Smooth muscle cell (in vitro differentiated cells): ENCODE measurements around the gene HMGCLL1. TPM values are rescaled to one million over a fixed set of nuclear protein-coding genes. Genes with fewer than 3 reads are reported as not detected.

Source experiments
- DNase-seq: peaks from one replicate; lab custom pipeline; 2025; ENCODE audit not compliant: unreplicated experiment; lab: John Stamatoyannopoulos, UW
- H2AFZ ChIP-seq: fragments of 200-600 bp; sonication (generic); 2 replicates; pipeline ENCODE4 v1.6.0; 2016; ENCODE audit warnings: antibody characterized with exemption, low read depth, mild to moderate bottlenecking
- H3F3A ChIP-seq: fragments of 200-600 bp; sonication (generic); 2 replicates; pipeline ENCODE4 v1.6.0; 2017; ENCODE audit warnings: antibody characterized with exemption, low read depth
- H3K27ac ChIP-seq: fragments of 200-600 bp; sonication (generic); 2 replicates; pipeline ENCODE4 v1.5.1; 2016; ENCODE audit warnings: low read depth, mild to moderate bottlenecking
- H3K27me3 ChIP-seq: fragments of 200-600 bp; sonication (generic); 2 replicates; pipeline ENCODE4 v1.6.1; 2016; ENCODE audit warnings: low read depth, mild to moderate bottlenecking
- H3K36me3 ChIP-seq: fragments of 200-600 bp; sonication (generic); 2 replicates; pipeline ENCODE4 v1.5.1; 2016; ENCODE audit warnings: low read depth
- H3K4me1 ChIP-seq: fragments of 200-600 bp; sonication (generic); 2 replicates; pipeline ENCODE4 v1.5.1; 2016; ENCODE audit warnings: low read depth
- H3K4me2 ChIP-seq: fragments of 200-600 bp; sonication (generic); 2 replicates; pipeline ENCODE4 v1.6.0; 2016; ENCODE audit warnings: mild to moderate bottlenecking
- H3K4me3 ChIP-seq: fragments of 200-600 bp; sonication (generic); 2 replicates; pipeline ENCODE4 v1.5.1; 2016; ENCODE audit warnings: mild to moderate bottlenecking
- H3K79me2 ChIP-seq: fragments of 200-600 bp; sonication (generic); 2 replicates; pipeline ENCODE4 v1.6.0; 2016; ENCODE audit warnings: low read depth, mild to moderate bottlenecking
- H3K9ac ChIP-seq: fragments of 200-600 bp; sonication (generic); 2 replicates; pipeline ENCODE4 v1.6.0; 2016; ENCODE audit warnings: low read depth
- H3K9me3 ChIP-seq: fragments of 200-600 bp; sonication (generic); replicated peaks from 2 replicates; pipeline ENCODE4 v1.5.1; 2016; ENCODE audit warnings: low read depth
- H4K20me1 ChIP-seq: fragments of 200-600 bp; sonication (generic); 2 replicates; pipeline ENCODE4 v1.6.0; 2016; ENCODE audit warnings: low read depth
- WGBS: methylation state at CpG from one replicate; pipeline ENCODE4 v1.1.7; 2016; ENCODE audit warnings: low lambda C conversion rate; 5-methylcytosine and 5-hydroxymethylcytosine counted together
- polyA plus RNA-seq: library from polyadenylated mRNA; unstranded; fragments of >200 nt; fragmentation: Nextera tagmentation; extraction: Ambion mirVana; gene quantifications from 2 replicates; pipeline ENCODE4 v1.2.1, GENCODE V29; 2016
- total RNA-seq: library from RNA; depleted of rRNA; stranded (reverse); fragments of >200 nt; gene quantifications from 2 replicates; pipeline ENCODE4 v1.2.3, GENCODE V29; 2014
- TF ChIP-seq, protein P1 (sequence below): fragments of 200-600 bp; sonication (generic); IDR thresholded peaks from 2 replicates; pipeline ENCODE4 v1.5.1; 2017; ENCODE audit warnings: borderline replicate concordance, mild to moderate bottlenecking, antibody characterized with exemption; ENCODE audit not compliant: insufficient read depth, poor library complexity, severe bottlenecking

Gene HMGCLL1
- total and polyA plus RNA-seq, 2 experiments from 2014 or later, result not detected

DNA sequence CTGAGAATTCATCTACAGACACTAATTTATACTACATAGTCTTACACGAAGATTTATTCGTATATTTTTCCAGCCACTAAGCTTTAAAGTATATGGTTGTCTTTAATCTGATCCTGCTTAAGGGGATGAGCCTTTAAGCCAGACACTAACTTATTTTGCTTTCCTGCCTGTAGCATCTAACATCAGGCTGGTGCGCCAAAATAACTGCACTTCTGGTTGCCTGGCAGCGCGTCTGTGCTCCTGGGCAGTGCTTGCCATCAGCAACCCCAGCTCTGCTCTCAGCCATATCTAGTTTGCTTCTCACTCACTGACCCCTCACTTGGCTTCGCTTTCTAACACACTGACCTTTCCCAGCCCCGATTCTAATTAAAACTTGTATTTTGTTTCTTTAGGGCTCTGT is 21.8 kb downstream of the HMGCLL1 start:
- DNase-seq, result no peak
- Histone ChIP-seq H3K4me3 (no peak overlapping the region), H3K9me3 (no peaks in the 10 kb centered on the region), H3K4me1 (no peaks in the 10 kb centered on the region), H2AFZ (no peak overlapping the region), H3K27ac (no peak overlapping the region), H3K4me2 (no peak overlapping the region), H4K20me1 (no peaks in the 10 kb centered on the region), H3K36me3 (no peaks in the 10 kb centered on the region), H3K79me2 (no peaks in the 10 kb centered on the region), H3K27me3 (peaks cover 21% of the 10 kb centered on the region), H3K9ac (no peak overlapping the region), H3F3A (no peaks in the 10 kb centered on the region)
- TF ChIP-seq, protein P1, sequence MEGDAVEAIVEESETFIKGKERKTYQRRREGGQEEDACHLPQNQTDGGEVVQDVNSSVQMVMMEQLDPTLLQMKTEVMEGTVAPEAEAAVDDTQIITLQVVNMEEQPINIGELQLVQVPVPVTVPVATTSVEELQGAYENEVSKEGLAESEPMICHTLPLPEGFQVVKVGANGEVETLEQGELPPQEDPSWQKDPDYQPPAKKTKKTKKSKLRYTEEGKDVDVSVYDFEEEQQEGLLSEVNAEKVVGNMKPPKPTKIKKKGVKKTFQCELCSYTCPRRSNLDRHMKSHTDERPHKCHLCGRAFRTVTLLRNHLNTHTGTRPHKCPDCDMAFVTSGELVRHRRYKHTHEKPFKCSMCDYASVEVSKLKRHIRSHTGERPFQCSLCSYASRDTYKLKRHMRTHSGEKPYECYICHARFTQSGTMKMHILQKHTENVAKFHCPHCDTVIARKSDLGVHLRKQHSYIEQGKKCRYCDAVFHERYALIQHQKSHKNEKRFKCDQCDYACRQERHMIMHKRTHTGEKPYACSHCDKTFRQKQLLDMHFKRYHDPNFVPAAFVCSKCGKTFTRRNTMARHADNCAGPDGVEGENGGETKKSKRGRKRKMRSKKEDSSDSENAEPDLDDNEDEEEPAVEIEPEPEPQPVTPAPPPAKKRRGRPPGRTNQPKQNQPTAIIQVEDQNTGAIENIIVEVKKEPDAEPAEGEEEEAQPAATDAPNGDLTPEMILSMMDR, result no peak
- 81% methylated on average over 7 of the region's 7 CpGs for WGBS

DNA sequence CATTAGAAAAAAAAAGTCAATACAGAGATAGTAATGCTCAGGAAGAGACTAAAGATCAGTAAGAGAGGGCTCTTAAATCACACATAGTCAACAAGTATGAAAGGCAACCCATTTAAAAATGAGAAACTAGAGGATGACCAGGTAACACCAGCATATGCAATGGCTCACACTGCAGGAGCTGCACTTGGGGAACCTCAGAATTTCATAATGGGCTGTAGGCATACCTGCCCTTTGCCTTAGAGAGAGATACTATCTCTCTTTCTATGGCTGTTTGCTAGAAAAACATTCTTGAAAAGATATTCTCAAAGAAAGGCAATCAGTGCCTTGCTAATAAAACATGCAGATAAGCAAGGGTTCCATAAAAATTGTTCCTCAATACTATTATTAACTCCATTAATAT is 33.2 kb downstream of the HMGCLL1 start:
- H4K20me1 ChIP-seq, result no peaks in the 10 kb centered on the region
- TF ChIP-seq, protein P1, result no peak
- H3K4me1 ChIP-seq, result no peaks in the 10 kb centered on the region
- no peaks in the 10 kb centered on the region for H3F3A ChIP-seq
- no peak overlapping the region for H3K9ac ChIP-seq
- no peak for DNase-seq
- no peaks in the 10 kb centered on the region for H3K79me2 ChIP-seq
- H3K4me3 ChIP-seq, result no peak overlapping the region
- no peak overlapping the region for H3K4me2 ChIP-seq
- H3K36me3 ChIP-seq, result no peaks in the 10 kb centered on the region
- H3K27me3 ChIP-seq, result peaks cover 5% of the 10 kb centered on the region
- H2AFZ ChIP-seq, result no peak overlapping the region
- no peak overlapping the region for H3K27ac ChIP-seq
- no peaks in the 10 kb centered on the region for H3K9me3 ChIP-seq

DNA sequence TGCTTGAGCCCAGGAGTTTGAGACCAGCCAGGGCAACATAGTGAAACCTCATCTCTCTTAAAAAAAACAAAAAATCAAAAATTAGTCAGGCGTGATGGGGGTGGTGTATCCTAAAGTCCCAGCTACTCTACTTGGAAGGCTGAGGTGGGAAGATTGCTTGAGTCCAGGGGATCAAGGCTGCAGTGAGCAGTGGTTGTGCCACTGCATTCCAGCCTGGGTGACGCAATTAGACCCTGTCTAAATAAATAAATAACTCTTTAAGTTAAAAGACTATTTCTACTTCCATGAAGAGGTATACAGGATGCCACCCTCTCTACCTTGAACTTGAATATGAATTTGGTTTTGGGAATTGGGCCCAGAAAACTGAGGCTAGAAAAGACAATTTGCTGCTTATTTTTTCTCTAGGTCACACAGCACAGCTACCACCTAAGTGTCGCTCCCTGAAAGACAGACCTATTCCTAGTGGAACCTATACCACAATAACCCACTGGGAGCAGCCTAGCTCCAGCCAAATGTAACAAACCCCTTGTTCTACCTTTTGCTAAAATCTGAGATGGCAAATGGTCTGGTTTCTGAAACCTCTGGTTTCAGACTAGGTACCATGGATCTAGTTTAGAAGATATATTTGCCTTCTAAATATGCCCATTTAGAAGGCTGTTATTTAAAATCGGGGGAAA is 35.2 kb downstream of the HMGCLL1 start:
- Histone ChIP-seq H3K27ac (no peak overlapping the region), H3K27me3 (peaks cover 5% of the 10 kb centered on the region), H2AFZ (no peak overlapping the region), H3K4me2 (no peak overlapping the region), H4K20me1 (no peaks in the 10 kb centered on the region), H3K79me2 (no peaks in the 10 kb centered on the region), H3K4me3 (no peak overlapping the region), H3K4me1 (no peaks in the 10 kb centered on the region), H3K36me3 (no peaks in the 10 kb centered on the region), H3F3A (no peaks in the 10 kb centered on the region), H3K9ac (no peak overlapping the region), H3K9me3 (no peaks in the 10 kb centered on the region)
- TF ChIP-seq, protein P1, result no peak
- WGBS, result 83% methylated on average over 4 of the region's 4 CpGs
- DNase-seq, result no peak

DNA sequence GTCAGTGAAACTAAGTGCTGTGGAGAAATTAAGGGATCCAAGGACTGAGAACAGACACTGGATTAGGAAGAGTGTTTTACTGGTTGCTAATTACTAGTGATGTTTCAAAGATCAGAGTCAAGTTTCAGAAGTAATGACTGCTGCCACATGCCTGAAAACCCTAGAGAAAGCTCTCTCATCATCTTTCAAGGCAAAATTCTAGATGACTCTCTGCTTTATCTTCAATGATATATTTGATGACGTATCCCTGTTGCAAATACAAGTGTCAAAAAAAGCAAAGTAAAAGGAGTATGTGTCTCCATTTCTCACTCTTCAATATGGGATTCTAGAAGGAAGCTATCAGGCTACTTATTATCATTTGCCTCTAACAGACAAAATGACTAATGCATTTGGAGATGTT is 38.0 kb downstream of the HMGCLL1 start:
- Histone ChIP-seq H3K27ac (no peak overlapping the region), H2AFZ (no peak overlapping the region), H3F3A (no peaks in the 10 kb centered on the region), H3K27me3 (peaks cover 5% of the 10 kb centered on the region), H3K9me3 (no peaks in the 10 kb centered on the region), H4K20me1 (no peaks in the 10 kb centered on the region), H3K4me1 (no peaks in the 10 kb centered on the region), H3K9ac (no peak overlapping the region), H3K4me2 (no peak overlapping the region), H3K4me3 (no peak overlapping the region), H3K79me2 (no peaks in the 10 kb centered on the region), H3K36me3 (no peaks in the 10 kb centered on the region)
- TF ChIP-seq, protein P1, result no peak
- DNase-seq, result no peak
- WGBS, result 48% methylated on average over 1 of the region's 1 CpG
